K562 (cell line): ENCODE data around the gene HSF2BP. TPM values are rescaled to one million over a fixed set of nuclear protein-coding genes. Genes with fewer than 3 reads are reported as not detected.

Experiments
- ATAC-seq: fragments of 200-7000 bp; cut with Tn5 transposase; 3 replicates; pipeline ENCODE4 v1.9.1; 2020; ENCODE audit warnings: moderate library complexity
- BruUV-seq: library from RNA; stranded (reverse); fragments of 400-500 nt; replicated peaks from 2 replicates; lab custom pipeline; 2021; lab: Mats Ljungman, UMichigan
- CTCF ChIA-PET: fragments of 300-600 bp; formaldehyde crosslinking; extraction: SDS; loops from one replicate; lab custom pipeline; 2021; ENCODE audit warnings: low intra/inter-chr PET ratio; lab: Yijun Ruan, JAX
- POLR2A ChIA-PET: fragments of 300-600, 350-650 bp; sonication (Branson Sonifier 250); formaldehyde crosslinking; extraction: SDS; loops from one replicate; lab custom pipeline; 2021; ENCODE audit warnings: antibody characterized with exemption, inconsistent platforms; lab: Yijun Ruan, JAX
- DNase-seq, 4 experiments: peaks; one replicate each; pipeline versions ENCODE4 v3.0.0 to v3.0.0-alpha.2; 2011 to 2018; ENCODE audit warnings: low spot score in 3 of 4, mixed read lengths in 3 of 4; ENCODE audit errors: extremely low read depth in 1 of 4
- FAIRE-seq: peaks from 2 replicates; lab custom pipeline; 2011; peaks lifted over from hg19 to GRCh38; lab: Jason Lieb, UNC
- H2AFZ ChIP-seq: 2 replicates; pipeline ENCODE4 v1.6.0; 2011; ENCODE audit warnings: low read depth, low read length, control low read depth, inconsistent platforms
- H3K27ac ChIP-seq: fragments of 200-600 bp; 3 replicates; pipeline ENCODE4 v1.8.0; 2011; ENCODE audit warnings: low read depth, mild to moderate bottlenecking, control low read depth, inconsistent platforms, low read length, moderate library complexity, mixed read lengths; ENCODE audit errors: extremely low read depth
- H3K27me3 ChIP-seq, 2 experiments: fragments of 300-600 bp in 1 of 2; 2 replicates in 1 of 2; 3 replicates in 1 of 2; pipeline versions ENCODE4 v1.6.0 to v1.8.0; 2011; ENCODE audit warnings: inconsistent platforms in 2 of 2, low read length in 2 of 2, mild to moderate bottlenecking in 1 of 2, mixed read lengths in 1 of 2, moderate library complexity in 1 of 2; ENCODE audit not compliant: control insufficient read depth in 2 of 2, insufficient read depth in 2 of 2
- H3K36me3 ChIP-seq: fragments of 300-600 bp; 3 replicates; pipeline ENCODE4 v1.8.0; 2011; ENCODE audit warnings: mild to moderate bottlenecking, low read length, inconsistent platforms; ENCODE audit not compliant: control insufficient read depth, insufficient read depth
- H3K4me1 ChIP-seq, 2 experiments: fragments of 200-600 bp in 1 of 2; replicated peaks in 1 of 2; 2 replicates in 1 of 2; 3 replicates in 1 of 2; pipeline versions ENCODE4 v1.5.1 to v1.8.0; 2011; ENCODE audit warnings: inconsistent platforms in 2 of 2, low read length in 2 of 2, mild to moderate bottlenecking in 1 of 2, mixed read lengths in 1 of 2, moderate library complexity in 1 of 2; ENCODE audit not compliant: control insufficient read depth in 2 of 2, insufficient read depth in 2 of 2
- H3K4me2 ChIP-seq: 2 replicates; pipeline ENCODE4 v1.6.1; 2011; ENCODE audit warnings: low read length, control low read depth, inconsistent platforms, mixed read lengths; ENCODE audit not compliant: insufficient read depth
- H3K4me3 ChIP-seq: fragments of 200-600 bp; sonication (generic), shearing (Covaris generic); 2 replicates; pipeline ENCODE4 v1.5.1; 2016; ENCODE audit warnings: control low read depth, inconsistent platforms
- H3K79me2 ChIP-seq: fragments of 200-600 bp; 3 replicates; pipeline ENCODE4 v1.8.0; 2011; ENCODE audit warnings: low read length, inconsistent platforms; ENCODE audit not compliant: control insufficient read depth, insufficient read depth
- H3K9ac ChIP-seq, 2 experiments: 2 replicates each; pipeline versions ENCODE4 v1.6.0 to v1.6.1; 2011; ENCODE audit warnings: low read depth in 2 of 2, low read length in 2 of 2, control low read depth in 1 of 2, inconsistent platforms in 1 of 2, mild to moderate bottlenecking in 1 of 2, mixed read lengths in 1 of 2; ENCODE audit not compliant: insufficient read depth in 1 of 2
- H3K9me1 ChIP-seq: one replicate; pipeline ENCODE4 v1.6.0; 2011; ENCODE audit warnings: inconsistent platforms, mild to moderate bottlenecking, low read length, moderate library complexity; ENCODE audit not compliant: control insufficient read depth, insufficient read depth
- H3K9me3 ChIP-seq: replicated peaks from 2 replicates; pipeline ENCODE4 v1.5.1; 2011; ENCODE audit warnings: low read depth, low read length, inconsistent platforms; ENCODE audit not compliant: control insufficient read depth, insufficient read depth
- H4K20me1 ChIP-seq: replicated peaks from 2 replicates; pipeline ENCODE4 v1.6.1; 2011; ENCODE audit warnings: low read length, inconsistent platforms, mixed read lengths; ENCODE audit not compliant: control insufficient read depth, insufficient read depth
- ATF7 ChIP-seq: fragments of 450-650 bp; IDR thresholded peaks from 2 replicates; pipeline ENCODE4 v1.7.1; 2014; ENCODE audit warnings: mild to moderate bottlenecking, moderate library complexity
- C11orf30 ChIP-seq: fragments of 450-650 bp; IDR thresholded peaks from 2 replicates; pipeline ENCODE4 v1.6.1; 2016; ENCODE audit warnings: low read depth, mild to moderate bottlenecking
- CBFA2T2 ChIP-seq: fragments of 450-650 bp; conservative IDR thresholded peaks from 2 replicates; pipeline ENCODE4 v1.6.1; 2017; ENCODE audit warnings: mild to moderate bottlenecking
- FOSL1 ChIP-seq: fragments of 200-800 bp; sonication (Bioruptor generic); conservative IDR thresholded peaks from 2 replicates; pipeline ENCODE4 v1.6.1; 2016; ENCODE audit warnings: missing genetic modification characterization, missing compliant biosample characterization
- HNRNPL ChIP-seq: fragments of 200-400 bp; formaldehyde crosslinking; IDR thresholded peaks from 2 replicates; pipeline ENCODE4 v1.6.1; 2017; ENCODE audit warnings: low read depth, mild to moderate bottlenecking, low read length
- HNRNPLL ChIP-seq: fragments of 200-400 bp; formaldehyde crosslinking; IDR thresholded peaks from 2 replicates; pipeline ENCODE4 v1.6.1; 2017; ENCODE audit warnings: low read length, low read depth, mild to moderate bottlenecking; ENCODE audit not compliant: poor library complexity, severe bottlenecking
- ID3 ChIP-seq, 2 experiments: fragments of 250-450 bp in 1 of 2; fragments of 450-650 bp in 1 of 2; sonication (Bioruptor Pico) in 1 of 2; IDR thresholded peaks; 2 replicates each; pipeline versions ENCODE4 v1.6.1 to v1.8.0; 2016 to 2021; ENCODE audit warnings: mild to moderate bottlenecking in 2 of 2, moderate library complexity in 2 of 2, missing compliant biosample characterization in 1 of 2, missing genetic modification characterization in 1 of 2
- IFI16 ChIP-seq: fragments of 250-450 bp; sonication (Bioruptor Pico); IDR thresholded peaks from 2 replicates; pipeline ENCODE4 v2.1.2; 2022; ENCODE audit warnings: mild to moderate bottlenecking, inconsistent platforms
- LCOR ChIP-seq: sonication (generic); formaldehyde crosslinking; IDR thresholded peaks from 2 replicates; pipeline ENCODE4 v1.8.0; 2022; ENCODE audit warnings: mild to moderate bottlenecking, missing genetic modification reagents
- NEUROD1 ChIP-seq: fragments of 150-350 bp; IDR thresholded peaks from 2 replicates; pipeline ENCODE4 v1.6.1; 2014; ENCODE audit warnings: borderline replicate concordance, low read length, low read depth; ENCODE audit not compliant: partially characterized antibody
- SRSF7 ChIP-seq: fragments of 200-400 bp; formaldehyde crosslinking; optimal IDR thresholded peaks from 2 replicates; pipeline ENCODE3; 2017; ENCODE audit warnings: mild to moderate bottlenecking, low read depth, low read length
- SRSF9 ChIP-seq: fragments of 200-400 bp; formaldehyde crosslinking; IDR thresholded peaks from 2 replicates; pipeline ENCODE4 v1.6.1; 2017; ENCODE audit warnings: low read depth, low read length, borderline replicate concordance
- TCF15 ChIP-seq: fragments of 250-450 bp; sonication (Bioruptor Pico); IDR thresholded peaks from 2 replicates; pipeline ENCODE4 v1.8.0; 2022; ENCODE audit warnings: moderate library complexity, mild to moderate bottlenecking, inconsistent platforms
- ZBTB2 ChIP-seq: fragments of 450-650 bp; IDR thresholded peaks from 2 replicates; pipeline ENCODE4 v1.6.1; 2016; ENCODE audit warnings: antibody characterized with exemption
- ZNF507 ChIP-seq: conservative IDR thresholded peaks from 2 replicates; pipeline ENCODE4 v1.6.1; 2017; ENCODE audit warnings: missing genetic modification characterization, missing compliant biosample characterization
- ZNF696 ChIP-seq: fragments of 250-450 bp; sonication (Bioruptor Pico); conservative IDR thresholded peaks from 2 replicates; pipeline ENCODE4 v1.4.0; 2020; ENCODE audit warnings: mild to moderate bottlenecking, moderate library complexity
- WGBS: fragments of 100-300 bp; shearing (Covaris generic); methylation state at CpG from one replicate; pipeline ENCODE4 v1.1.6; 2016; ENCODE audit warnings: low coverage, mixed read lengths; ENCODE audit not compliant: insufficient coverage; ENCODE audit errors: missing lambda C conversion rate; 5-methylcytosine and 5-hydroxymethylcytosine counted together
- in situ Hi-C: fragments of 300-500 bp; cut with MboI; formaldehyde crosslinking; loops from 4 replicates; pipeline ENCODE4 v1.15.0; 2018; ENCODE audit warnings: inconsistent platforms, mixed read lengths
- intact Hi-C: fragments of 100-400 bp; cut with micrococcal nuclease; formaldehyde crosslinking; loops from 2 replicates; pipeline ENCODE4 v1.14.2; 2022
- polyA plus RNA-seq, 8 experiments: library from polyadenylated mRNA; depleted of rRNA in 4 of 8; stranded (reverse) in 5 of 8; unstranded in 3 of 8; fragments of >200 nt; fragmentation: Nextera tagmentation in 2 of 8; fragmentation: Illumina TruSeq in 1 of 8; extraction: Ambion mirVana in 2 of 8; extraction: Trizol in 1 of 8; gene quantifications; 2 replicates each; pipeline versions ENCODE4 v1.2.1 to v1.2.3, GENCODE V29; 2011 to 2014; ENCODE audit warnings: inconsistent platforms in 1 of 8, missing spikeins in 1 of 8
- total RNA-seq, 7 experiments: library from RNA; depleted of rRNA in 6 of 7; stranded (reverse); fragments of >200 nt in 6 of 7; fragmentation: Illumina TruSeq in 2 of 7; extraction: Trizol in 2 of 7; gene quantifications; 2 replicates each; pipeline versions ENCODE4 v1.2.1 to v1.2.3, GENCODE V29; 2011 to 2021; ENCODE audit warnings: low replicate concordance in 1 of 7
- TF ChIP-seq, protein P1 (sequence below), 2 experiments: fragments of 450-650 bp; conservative IDR thresholded peaks; 2 replicates each; pipeline ENCODE4 v1.6.1; 2017; ENCODE audit warnings: mild to moderate bottlenecking in 2 of 2, moderate library complexity in 2 of 2

HSF2BP gene
- total and polyA plus RNA-seq, 9 of the 15 experiments (the other 6 are each of a cell fraction or from before 2014, with no cell fraction given): 0.04 to 0.57 (median 0.20) TPM; not detected in 2

GRCh38 chr21:43608664-43609063 lies 50.6 kb downstream of the HSF2BP start (continued):
- no peak for TF ChIP-seq C11orf30
- no peak for TF ChIP-seq ID3 (CRISPR knock-in tag; IDR thresholded peaks at IDR 0.05)
- TF ChIP-seq ID3 (tag; IDR thresholded peaks at IDR 0.05): no peak
- TF ChIP-seq ATF7: no peak
- no peak for TF ChIP-seq ZNF696 (CRISPR knock-in tag)

- no peak for DNase-seq
- Histone ChIP-seq H3K9ac (no peak overlapping the region), H3K27me3 (peaks cover 11 to 29% of the 10 kb centered on the region in 2 experiments), H3K9me3 (no peaks in the 10 kb centered on the region), H4K20me1 (no peaks in the 10 kb centered on the region), H3K27ac (no peak overlapping the region), H3K9me1 (no peaks in the 10 kb centered on the region), H3K4me1 (peaks cover 4 to 5% of the 10 kb centered on the region in 2 experiments; a peak in 4 of 5 replicates), H3K4me2 (no peak overlapping the region), H3K36me3 (no peaks in the 10 kb centered on the region), H3K4me3 (no peak overlapping the region), H2AFZ (no peak overlapping the region), H3K79me2 (no peaks in the 10 kb centered on the region)
- no TSS peak for BruUV-seq
- 0% methylated on average over 3 of the region's 3 CpGs for WGBS
- in situ Hi-C loops (loop anchor here (25.0 kb wide), 1 partner anchor 96 kb away; no protein-coding TSS in a partner anchor), intact Hi-C loops (no loop called here)
- FAIRE-seq: no peak
- ATAC-seq: no peak
- ChIA-PET CTCF (no interaction called here), POLR2A (no interaction called here)
- TF ChIP-seq TCF15 (no peak), LCOR (CRISPR knock-in tag) (no peak), SRSF9 (no peak), NEUROD1 (no peak), ZBTB2 (no peak), HNRNPLL (no peak), CBFA2T2 (no peak), HNRNPL (no peak), SRSF7 (no peak), ZNF507 (no peak), IFI16 (no peak), FOSL1 (tag) (no peak)
- TF ChIP-seq, protein P1, sequence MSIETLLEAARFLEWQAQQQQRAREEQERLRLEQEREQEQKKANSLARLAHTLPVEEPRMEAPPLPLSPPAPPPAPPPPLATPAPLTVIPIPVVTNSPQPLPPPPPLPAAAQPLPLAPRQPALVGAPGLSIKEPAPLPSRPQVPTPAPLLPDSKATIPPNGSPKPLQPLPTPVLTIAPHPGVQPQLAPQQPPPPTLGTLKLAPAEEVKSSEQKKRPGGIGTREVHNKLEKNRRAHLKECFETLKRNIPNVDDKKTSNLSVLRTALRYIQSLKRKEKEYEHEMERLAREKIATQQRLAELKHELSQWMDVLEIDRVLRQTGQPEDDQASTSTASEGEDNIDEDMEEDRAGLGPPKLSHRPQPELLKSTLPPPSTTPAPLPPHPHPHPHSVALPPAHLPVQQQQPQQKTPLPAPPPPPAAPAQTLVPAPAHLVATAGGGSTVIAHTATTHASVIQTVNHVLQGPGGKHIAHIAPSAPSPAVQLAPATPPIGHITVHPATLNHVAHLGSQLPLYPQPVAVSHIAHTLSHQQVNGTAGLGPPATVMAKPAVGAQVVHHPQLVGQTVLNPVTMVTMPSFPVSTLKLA (conservative IDR thresholded peaks at IDR 0.05): no peak
Observed at GRCh38 chr21:43608225-43608624, 51.1 kb downstream of the HSF2BP start.
